ENCODE measurements around the gene PRIM2.

GRCh38 chr6:57469072-57469471 is 151.6 kb downstream of the PRIM2 start:
- TF ChIP-seq CTCF (conservative IDR thresholded peaks at IDR 0.05 in 1 of 2, IDR thresholded peaks at IDR 0.05 in 1 of 2; ENCODE audit: low read depth in 1 of 2, low read length in 2 of 2) (no peak), EZH2 (IDR thresholded peaks at IDR 0.05; ENCODE audit: low read length, missing control alignments) (no peak)

Data from fibroblast of lung (primary cell).